Stimulated activated CD4-positive, alpha-beta T cell treated with anti-CD3 and anti-CD28 coated beads, Interleukin-1b, Interleukin-23, amount 100 ng/mL, for 48 hours (primary cell): ENCODE results near the gene IFITM2.
A peak's percentile ranks its signal among the peaks of the same experiment; 100 is the strongest.
"Not testable (repeated sequence)": the region's sequence is repeated elsewhere in the genome, so short reads cannot be mapped to it uniquely, and the experiment has no call there.

Source experiments
- DNase-seq: peaks from one replicate; pipeline ENCODE4 v3.0.0-alpha.2; 2020

IFITM2 gene

DNA sequence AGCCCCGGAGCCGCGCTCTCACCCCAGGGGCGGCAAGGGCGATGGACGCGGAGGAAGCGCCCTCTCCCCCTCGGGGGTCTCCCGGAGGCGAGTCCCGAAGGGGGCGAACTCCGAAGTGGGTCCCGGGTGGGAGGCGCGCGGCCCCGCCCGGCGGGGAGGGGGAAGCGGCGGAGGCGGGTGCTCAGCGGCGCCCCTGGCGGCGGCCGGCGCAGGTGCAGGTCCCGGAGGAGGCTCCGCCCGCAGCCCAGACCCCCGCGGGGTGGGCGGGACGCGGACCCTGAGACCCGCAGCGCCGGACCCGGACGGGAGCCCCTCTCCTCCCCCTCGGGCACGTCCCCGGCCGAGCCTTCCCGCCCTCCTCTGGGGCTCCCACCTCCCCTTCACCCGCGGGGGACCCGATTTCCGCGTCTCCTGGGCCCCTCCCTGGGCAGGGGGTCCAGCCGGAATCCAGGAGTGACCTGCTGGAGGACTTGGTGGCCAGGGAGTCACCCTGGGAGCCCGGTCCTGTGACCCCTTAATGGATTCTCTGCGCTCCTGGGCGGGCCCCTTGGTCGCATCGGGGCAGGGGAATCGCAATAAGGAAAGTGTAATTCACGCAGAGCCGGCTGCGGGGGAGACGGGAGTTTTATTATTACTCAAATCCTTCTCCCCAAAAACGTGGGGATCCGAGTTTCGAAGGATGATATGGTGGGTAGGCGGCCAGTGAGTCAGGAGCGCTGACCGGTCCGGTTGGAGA, 3.6 kb downstream of the IFITM2 start:
- DNase-seq, result not testable (repeated sequence)

DNA sequence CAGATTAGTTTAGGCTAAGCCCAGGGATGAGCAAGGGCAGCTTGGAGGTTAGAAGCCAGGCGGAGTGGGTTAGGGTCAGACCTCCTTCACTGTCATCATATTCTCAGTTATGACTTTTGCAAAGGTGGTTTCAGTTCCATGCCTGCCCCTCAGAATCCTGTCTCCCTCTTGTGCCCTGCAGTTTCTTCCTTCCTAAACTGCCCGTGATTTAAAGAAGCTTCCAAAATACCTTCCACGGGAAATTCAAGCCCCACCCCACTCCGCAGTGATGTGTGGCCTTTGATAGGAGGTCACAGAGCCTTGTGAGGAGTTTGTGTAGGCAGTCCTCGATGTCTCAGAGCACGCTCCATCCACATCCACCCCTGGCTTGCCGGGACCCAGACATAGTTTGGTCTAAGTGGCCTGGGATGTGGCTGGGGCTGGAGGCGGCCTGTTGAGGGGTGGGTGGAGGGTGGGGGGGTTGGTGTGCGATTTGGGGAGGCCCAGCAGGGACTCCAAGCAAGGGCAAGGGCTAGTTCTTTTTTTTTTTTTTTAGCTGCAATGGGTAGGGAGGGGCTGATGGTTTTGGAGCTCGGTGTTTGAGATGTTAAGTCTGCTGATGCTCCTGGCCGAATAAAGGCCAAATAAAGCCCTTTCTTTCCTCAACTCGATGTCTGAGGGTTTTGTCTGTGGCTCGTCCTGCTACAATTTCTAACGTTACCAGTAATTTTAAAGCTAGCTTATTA, 4.6 kb downstream of the IFITM2 start:
- peak; percentile 46 for DNase-seq

DNA sequence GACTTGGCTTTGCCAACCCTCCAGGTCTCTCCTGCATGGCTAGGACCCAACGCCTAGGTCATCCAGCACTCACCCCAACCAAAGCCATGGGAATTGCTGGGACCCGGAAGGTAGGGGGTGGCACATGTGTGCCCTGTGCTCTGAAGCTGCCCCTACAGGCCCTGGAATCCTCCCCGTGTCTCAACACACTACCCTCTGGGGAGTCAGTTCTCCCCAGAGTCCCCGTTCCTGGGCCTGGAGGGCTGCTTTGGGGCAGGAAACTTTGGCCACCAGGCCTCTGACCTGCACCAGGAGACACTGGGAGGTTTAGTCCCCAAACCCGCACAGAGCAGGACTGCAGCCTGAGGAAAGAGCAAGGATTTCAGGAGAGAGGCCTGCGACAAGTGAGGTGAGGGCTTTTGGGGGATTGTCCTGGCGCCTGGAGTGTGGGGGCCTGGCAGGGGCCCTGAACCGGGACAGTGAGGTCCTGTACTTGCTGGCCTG, 5.7 kb downstream of the IFITM2 start:
- no peak for DNase-seq

DNA sequence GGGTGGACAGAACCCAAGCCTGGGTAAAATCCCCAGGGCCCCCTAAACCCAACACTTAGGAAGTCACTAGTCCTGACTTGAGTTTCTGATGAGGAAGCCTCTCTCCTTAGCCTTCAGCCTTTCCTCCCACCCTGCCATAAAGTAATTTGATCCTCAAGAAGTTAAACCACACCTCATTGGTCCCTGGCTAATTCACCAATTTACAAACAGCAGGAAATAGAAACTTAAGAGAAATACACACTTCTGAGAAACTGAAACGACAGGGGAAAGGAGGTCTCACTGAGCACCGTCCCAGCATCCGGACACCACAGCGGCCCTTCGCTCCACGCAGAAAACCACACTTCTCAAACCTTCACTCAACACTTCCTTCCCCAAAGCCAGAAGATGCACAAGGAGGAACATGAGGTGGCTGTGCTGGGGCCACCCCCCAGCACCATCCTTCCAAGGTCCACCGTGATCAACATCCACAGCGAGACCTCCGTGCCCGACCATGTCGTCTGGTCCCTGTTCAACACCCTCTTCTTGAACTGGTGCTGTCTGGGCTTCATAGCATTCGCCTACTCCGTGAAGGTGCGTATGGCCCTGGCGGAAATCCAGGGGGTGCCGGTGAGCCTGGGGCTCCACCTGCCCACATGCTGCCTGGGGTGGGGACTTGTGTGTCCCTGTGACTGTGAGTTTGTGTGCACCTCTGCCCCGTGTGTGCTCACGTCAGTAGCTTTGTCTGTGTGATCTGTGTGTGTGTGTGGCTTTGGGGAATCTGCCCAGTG, 6.4 kb downstream of the IFITM2 start, which contains the start of gene IFITM1:
IFITM1 (plus strand) TSS at position 254 of the 767 bp plus-strand sequence; CDS start at position 385, 131 bp downstream.
- peak; percentile 64 for DNase-seq

DNA sequence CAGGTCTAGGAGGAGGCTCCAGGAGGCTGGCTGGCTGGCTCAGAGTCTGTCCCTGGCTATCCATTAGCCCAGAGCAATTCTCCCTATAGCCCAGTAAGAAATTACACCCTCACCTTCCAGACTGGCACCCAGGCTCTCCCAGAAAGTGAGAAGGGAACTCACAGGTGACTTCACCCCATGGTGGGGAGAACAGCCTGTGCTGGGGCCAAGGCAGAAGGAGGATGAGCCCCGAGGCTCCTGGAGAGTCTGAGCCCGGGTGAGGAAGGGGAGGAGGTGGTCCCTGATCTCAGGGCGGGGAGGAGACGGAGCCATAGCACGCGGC, 6.9 kb downstream of the IFITM2 start:
- not testable (repeated sequence) for DNase-seq

DNA sequence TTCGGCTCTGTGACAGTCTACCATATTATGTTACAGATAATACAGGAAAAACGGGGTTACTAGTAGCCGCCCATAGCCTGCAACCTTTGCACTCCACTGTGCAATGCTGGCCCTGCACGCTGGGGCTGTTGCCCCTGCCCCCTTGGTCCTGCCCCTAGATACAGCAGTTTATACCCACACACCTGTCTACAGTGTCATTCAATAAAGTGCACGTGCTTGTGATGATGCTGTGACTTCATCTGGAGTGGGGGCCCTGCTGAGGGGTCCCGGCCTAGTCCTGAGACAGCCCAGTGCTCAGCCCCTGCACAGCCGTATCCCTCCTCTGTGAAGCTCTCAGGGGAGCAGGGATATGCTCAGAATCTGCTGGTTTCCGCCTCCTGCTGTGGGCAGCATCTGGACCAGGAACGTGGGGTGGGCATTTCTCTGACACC, 7.5 kb downstream of the IFITM2 start:
- no peak for DNase-seq

DNA sequence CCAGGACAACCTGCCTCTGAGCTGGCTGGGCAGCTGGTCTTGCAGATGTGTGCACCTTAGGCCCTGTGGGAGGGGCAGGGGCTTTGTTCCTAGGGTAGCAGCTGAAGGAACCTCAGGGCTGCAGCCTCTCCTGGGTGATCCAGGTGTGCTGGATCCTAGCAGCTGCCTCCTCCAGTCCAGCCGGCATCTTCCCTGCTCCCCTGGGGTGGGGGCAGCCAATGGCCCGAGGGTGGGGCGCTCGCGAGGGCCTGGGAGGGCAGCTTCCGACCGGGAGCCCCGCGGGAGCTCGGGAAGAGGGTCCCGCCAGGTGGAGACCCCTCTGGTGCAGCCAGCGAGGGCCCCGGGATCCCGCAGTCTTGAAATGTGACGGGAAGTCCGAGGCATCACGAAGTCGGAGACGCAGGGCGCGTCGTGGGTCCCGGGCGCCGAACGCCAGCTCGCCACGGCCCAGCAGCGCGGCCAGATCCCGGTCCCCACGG, 7.9 kb downstream of the IFITM2 start:
- DNase-seq, result peak; percentile 3

DNA sequence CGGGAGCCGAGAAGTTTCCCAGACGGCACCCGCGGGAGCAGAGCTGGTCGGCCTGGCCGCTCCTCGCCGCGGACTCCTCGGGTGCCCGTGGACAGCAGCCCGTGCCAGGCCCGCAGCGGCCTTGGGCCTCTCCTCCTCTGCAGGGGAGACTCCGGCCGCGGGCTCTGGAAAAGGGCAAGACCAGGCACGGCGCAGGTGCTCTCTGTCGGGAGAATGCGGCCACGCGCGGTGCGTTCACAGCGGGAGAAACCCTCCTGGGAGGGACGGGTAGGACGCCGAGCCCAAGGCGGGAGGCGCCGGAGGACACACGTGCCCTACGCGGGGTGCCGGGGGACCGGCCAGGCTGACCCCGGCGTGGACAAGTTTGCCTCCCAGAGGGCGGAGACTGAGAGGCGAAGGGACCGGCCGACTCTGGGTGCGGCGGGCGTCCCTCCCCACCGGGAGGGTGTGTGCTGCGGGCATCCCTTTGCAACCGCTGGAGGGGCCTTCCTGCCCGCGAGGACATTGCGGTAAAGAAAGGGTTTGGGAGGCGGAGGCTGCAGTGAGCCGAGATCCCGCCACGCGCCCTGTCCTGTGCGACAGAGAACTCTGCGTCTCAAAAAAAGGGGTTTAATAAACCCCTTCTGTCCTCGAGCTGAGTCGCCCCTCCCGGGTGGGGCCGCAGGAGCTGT, 8.6 kb downstream of the IFITM2 start:
- no peak for DNase-seq

DNA sequence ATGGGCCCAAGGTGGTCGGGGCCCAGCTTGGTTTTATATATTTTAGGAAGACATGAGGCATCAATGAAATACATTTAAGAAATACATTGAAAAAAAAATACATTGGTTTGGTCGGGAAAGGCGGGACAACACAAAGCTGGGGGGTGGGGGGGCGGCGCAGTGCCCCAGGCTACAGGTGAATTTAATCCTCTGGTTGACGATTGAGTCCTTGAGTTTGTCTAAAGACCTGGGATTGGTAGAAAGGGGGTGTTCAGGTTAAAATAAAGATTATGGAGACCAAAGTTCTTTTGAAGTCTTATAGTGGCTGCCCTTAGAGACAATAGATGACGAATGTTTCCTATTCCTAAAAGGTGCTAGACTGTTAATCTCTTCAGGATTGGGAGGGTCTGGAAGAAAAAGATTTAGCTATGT, 9.3 kb downstream of the IFITM2 start:
- no peak for DNase-seq

DNA sequence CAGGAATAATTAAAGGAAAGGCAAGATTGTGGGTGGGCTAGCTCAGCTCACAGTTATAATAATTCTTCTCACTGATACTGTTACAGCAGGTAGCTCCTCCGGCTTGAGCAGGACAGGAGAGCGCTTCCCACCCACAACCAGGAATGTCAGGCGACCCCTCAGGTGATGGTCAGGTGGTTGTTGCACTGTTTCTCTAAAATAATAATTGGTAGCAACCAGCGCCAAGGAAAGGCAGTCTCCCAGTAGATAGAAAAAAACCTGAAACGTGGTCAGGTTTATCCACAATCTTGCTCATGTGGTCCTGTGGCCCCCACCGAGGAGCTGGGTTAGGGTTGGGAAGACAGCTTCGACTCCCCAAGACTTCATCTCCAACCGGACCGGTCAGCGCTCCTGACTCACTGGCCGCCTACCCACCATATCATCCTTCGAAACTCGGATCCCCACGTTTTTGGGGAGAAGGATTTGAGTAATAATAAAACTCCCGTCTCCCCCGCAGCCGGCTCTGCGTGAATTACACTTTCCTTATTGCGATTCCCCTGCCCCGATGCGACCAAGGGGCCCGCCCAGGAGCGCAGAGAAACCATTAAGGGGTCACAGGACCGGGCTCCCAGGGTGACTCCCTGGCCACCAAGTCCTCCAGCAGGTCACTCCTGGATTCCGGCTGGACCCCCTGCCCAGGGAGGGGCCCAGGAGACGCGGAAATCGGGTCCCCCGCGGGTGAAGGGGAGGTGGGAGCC, 10.2 kb downstream of the IFITM2 start:
- DNase-seq, result not testable (repeated sequence)

DNA sequence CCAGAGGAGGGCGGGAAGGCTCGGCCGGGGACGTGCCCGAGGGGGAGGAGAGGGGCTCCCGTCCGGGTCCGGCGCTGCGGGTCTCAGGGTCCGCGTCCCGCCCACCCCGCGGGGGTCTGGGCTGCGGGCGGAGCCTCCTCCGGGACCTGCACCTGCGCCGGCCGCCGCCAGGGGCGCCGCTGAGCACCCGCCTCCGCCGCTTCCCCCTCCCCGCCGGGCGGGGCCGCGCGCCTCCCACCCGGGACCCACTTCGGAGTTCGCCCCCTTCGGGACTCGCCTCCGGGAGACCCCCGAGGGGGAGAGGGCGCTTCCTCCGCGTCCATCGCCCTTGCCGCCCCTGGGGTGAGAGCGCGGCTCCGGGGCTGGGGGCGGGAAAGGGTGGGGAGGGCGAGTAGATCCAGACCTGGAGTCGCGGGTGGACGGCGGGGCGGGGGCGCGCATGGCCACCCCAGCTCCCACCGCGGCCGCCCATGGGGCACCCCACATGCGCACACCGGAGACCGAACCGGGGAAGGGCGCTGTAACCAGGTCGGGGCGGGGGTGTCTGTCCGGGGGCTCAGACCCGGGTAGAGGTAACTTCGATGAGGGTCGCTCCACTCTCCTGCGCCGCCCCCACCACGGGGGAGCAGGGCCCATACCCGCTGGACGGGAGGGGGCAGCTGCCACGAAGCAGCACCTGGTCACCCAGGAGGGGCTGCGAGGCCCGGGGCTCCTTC, 10.9 kb downstream of the IFITM2 start:
- DNase-seq, result not testable (repeated sequence)

DNA sequence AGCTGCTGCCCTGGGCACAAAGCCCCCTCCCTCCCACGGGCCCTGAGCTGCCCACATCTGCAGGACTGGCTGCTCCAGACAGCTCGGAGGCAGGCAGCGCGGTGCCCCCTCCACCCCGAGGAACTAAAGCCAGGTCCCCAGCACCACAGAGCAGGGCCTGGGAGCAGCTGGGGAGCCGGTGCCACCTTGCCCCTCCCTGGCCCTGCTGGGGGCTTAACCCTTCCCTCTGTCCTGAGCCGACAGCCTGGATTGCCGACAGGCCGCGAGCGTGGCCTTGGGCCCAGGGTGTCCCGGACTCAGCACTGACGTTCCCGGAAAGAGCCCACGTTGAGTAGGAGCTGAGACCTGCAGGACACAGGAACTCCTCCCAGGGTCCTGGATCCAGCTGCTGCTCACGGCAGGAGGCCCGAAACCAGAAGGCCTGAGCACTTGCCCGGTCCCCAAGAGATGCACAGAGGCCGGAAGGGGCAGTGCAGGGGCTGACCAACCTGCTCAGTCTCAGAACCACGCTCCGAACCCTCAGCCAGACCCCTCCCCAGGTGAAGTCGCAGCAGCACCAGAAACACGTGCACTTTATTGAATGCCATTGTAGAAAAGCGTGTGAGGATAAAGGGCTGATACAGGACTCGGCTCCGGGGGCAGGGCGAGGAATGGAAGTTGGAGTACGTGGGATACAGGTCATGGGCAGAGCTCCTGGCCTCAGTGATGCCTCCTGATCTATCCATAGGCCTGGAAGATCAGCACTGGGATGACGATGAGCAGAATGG, 11.7 kb downstream of the IFITM2 start:
- DNase-seq, result not testable (repeated sequence)

DNA sequence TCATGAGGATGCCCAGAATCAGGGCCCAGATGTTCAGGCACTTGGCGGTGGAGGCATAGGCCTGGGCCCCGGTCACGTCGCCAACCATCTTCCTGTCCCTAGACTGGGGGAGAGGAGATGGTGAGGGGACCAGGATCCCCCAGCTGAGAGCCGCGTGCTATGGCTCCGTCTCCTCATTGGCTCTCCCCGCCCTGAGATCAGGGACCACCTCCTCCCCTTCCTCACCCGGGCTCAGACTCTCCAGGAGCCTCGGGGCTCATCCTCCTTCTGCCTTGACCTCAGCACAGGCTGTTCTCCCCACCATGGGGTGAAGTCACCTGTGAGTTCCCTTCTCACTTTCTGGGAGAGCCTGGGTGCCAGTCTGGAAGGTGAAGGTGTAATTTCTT, 12.3 kb downstream of the IFITM2 start:
- DNase-seq, result not testable (repeated sequence)

DNA sequence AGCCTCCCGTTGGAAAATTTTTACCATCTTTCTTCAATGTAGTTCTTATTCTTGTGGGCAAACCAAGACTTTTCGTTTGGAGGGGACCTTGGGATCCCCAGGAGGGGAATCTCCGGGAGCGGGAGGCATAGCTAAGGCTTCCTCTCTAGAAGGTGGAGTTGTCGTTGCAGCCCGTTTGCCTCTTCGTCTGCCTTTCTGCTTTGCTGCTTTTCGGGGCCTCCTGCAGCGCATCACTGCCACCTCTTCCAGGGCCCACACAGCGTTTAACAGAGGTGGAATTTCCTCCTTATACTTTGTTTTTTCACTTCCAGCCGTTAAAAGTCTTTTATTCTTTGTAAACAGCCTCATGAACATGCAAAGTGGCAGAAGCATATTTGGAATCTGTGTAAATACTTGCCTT, 16.5 kb downstream of the IFITM2 start:
- DNase-seq, result no peak

DNA sequence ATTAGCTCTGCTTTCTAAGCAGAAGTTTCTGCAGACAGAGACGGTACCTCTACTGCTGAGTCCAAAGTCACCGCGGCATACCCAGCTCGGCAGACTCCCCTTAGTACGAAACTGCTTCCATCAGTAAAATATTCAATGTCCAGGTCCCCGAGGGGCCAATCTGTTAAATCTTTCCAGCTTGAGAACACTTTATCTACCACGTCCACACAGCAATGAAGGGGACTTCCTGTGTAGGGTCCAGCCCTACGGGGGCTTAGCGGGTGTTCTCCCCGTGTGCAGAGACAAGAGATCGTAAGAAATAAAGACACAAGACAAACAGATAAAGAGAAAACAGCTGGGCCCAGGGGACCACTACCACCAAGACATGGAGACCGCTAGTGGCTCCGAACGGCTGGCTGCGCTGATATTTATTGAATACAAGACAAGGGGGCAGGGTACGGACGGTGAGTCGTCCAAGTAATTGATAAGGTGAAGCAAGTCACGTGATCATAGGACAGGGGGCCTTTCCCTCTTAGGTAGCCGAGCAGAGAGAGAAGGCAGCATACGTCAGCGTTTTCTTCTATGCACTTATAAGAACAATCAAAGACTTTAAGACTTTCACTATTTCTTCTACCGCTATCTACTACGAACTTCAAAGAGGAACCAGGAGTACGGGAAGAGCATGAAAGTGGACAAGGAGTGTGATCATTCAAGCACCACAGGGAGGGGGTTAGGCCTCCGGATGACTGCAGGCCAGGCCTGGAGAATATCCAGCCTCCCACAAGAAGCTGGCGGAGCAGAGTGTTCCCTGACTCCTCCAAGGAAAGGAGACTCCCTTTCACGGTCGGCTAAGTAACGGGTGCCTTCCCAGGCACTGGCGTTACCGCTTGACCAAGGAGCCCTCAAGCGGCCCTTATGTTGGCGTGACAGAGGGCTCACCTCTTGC, 17.2 kb downstream of the IFITM2 start:
- not testable (repeated sequence) for DNase-seq

DNA sequence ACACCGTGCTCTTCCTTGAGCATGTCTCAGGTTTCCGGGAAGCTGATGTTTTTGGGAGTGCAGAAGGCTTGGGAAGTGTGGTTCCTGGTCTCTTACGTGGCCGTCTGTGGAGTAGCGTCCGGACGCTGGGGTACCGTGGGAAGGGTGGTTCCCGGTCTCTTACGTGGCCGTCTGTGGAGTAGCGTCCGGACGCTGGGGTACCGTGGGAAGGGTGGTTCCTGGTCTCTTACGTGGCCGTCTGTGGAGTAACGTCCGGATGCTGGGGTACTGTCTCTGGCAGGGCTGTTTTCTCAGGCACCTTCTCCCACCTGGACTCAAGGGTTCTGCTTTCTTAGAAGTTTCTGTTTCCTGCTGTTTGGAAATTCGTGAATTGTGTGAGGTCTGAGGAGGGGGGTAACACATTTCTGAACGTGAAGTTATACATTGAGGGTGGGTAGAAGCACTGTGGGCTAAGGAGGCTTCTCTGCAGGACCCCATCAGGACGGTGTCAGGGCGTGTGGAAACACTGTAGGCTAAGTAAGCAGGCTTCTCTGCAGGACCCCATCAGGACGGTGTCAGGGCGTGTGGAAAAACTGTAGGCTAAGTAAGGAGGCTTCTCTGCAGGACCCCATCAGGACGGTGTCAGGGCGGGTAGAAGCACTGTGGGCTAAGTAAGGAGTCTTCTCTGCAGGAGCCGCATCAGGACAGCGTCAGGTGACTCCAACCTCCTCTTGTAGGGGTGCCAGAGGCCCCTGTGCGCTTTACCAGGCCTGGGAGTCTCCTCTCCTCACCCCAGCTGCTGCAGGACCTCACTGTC, 18.4 kb downstream of the IFITM2 start:
- DNase-seq, result no peak

DNA sequence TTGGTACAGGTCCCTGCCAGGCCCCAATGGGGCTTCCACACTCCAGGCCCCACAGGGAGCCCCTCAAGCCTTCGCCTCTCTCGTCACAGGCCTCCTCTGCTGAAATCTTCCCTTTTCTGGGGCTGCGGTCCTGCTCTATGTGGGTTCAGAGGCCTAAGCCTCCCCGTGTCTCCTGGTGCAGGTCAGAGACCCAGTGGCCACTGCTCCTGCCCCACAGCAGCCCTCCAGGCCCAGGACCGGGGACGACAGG, 18.9 kb downstream of the IFITM2 start:
- DNase-seq, result no peak

DNA sequence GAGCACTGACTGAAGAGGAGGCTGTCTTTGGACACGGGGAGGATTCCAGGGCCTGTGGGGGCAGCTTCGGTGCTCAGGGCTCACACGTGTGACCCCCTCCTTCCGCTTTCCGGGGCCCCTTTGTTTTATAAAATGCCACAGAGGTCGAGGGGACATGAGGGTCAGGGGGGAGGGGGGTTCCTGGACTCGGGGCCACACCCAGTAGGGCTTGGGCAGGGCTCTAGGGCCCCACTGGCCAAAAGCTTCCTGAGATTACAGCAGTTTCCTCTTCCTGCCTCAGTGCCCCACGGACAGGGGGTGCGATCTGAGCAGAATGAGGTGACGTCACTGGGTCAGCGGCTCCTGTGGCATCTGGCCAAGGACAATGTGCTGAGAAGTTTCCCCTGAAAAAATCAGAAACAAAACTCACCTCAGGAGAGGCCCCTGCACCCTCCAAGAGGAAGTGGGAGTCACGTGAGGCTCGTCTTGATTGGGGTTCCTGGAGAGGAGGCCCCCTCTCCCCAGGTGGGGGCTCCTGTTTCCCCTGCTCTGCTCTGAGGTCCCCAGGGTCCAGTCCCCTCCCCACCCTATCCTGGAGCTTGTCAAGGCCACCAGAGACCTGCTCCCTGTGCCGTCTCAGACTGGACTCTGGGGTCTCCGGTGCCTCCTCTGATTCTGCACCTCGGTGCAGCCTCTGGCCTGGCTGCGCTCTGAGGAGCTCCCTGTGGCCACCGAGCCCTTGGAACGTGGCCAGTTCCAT, 19.4 kb downstream of the IFITM2 start:
- peak; percentile 77 for DNase-seq
